Activated CD8-positive, alpha-beta memory T cell treated with anti-CD3 and anti-CD28 coated beads, Interleukin-2, amount 50 U/mL, for 4 hours (primary cell): ENCODE results near the gene HNRNPUL2.
"Not testable (repeated sequence)": the region's sequence is repeated elsewhere in the genome, so short reads cannot be mapped to it uniquely, and the experiment has no call there.

ENCODE experiments used
- DNase-seq: peaks from one replicate; pipeline ENCODE4 v3.0.0-alpha.2; 2020

HNRNPUL2 gene

GRCh38 chr11:62702246-62702645 lies 25.0 kb downstream of the HNRNPUL2 start:
- DNase-seq, result no peak

DNA sequence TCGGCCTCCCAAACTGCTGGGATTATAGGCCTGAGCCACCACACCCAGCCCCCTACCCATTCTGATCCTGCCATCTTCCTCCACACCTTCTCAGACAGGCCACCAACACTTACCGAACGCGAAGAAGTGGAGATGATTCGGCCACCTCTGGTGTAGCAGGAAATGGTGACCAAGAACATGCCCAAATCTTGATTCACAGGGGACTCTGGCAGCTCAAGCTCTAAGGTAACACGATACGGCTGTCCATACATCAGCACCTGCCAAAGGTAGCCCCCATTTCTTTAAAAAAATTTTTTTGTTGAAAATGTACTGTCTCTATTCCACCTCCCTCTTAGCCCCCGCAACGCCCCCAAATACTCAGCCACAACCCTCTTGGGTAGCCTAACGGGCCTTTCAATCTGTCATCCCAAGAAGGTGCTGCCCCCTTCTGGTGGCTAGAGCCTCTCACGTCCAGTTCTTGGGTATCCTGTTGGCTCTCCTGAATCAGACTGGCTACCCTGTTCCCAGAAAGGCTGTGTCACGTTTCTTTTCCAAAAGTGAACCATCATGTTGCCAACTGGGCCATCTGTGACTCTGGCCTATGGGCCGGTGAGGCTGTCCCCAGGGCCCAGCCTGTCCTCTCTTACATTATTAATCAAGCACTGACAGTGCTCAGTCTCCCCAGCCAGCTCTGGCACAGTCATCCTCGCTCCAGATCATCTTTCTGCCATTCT lies 32.6 kb downstream of the HNRNPUL2 start:
- peak; percentile 79 for DNase-seq

DNA sequence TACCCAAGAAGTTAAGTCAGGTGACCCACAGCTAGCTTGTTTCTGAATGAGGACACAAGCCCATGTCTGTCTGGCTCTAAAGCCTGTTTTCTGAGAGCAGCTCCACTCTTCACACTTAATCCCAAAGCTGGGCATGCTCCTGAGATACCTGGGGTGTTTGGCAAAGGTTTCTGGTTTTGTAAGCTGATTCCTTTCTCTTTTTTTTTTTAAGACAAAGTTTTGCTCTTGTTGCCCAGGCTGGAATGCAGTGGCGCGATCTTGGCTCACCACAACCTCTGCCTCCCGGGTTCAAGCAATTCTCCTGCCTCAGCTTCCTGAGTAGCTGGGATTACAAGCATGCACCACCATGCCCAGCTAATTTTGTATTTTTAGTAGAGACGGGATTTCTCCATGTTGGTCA lies 33.6 kb downstream of the HNRNPUL2 start:
- not testable (repeated sequence) for DNase-seq

- no peak for DNase-seq
Observed at GRCh38 chr11:62689421-62690183, 37.7 kb downstream of the HNRNPUL2 start, which contains the start of gene LRRN4CL. Gene LRRN4CL (minus strand): TSS chr11:62689530. CDS start chr11:62688508, 1,022 bp downstream.

DNA sequence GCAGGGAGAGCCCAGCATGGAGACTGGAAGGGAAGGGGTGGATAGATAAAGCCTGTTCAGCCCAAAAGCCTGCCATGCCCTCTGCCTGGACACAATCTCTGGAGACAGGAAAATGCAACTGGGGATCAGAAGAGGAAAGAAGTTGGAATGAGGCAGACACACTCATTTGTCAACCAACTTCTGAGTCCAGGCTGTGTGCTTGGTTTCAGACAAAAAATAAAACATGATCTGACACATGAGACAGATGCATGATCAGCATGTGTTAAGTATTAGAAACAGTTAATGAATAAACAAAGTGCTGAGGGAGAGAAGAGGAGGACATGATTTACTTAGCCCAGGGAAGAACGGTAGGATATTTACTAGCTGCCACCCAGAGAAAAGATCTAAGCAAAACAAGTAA lies 38.8 kb downstream of the HNRNPUL2 start:
- no peak for DNase-seq

DNA sequence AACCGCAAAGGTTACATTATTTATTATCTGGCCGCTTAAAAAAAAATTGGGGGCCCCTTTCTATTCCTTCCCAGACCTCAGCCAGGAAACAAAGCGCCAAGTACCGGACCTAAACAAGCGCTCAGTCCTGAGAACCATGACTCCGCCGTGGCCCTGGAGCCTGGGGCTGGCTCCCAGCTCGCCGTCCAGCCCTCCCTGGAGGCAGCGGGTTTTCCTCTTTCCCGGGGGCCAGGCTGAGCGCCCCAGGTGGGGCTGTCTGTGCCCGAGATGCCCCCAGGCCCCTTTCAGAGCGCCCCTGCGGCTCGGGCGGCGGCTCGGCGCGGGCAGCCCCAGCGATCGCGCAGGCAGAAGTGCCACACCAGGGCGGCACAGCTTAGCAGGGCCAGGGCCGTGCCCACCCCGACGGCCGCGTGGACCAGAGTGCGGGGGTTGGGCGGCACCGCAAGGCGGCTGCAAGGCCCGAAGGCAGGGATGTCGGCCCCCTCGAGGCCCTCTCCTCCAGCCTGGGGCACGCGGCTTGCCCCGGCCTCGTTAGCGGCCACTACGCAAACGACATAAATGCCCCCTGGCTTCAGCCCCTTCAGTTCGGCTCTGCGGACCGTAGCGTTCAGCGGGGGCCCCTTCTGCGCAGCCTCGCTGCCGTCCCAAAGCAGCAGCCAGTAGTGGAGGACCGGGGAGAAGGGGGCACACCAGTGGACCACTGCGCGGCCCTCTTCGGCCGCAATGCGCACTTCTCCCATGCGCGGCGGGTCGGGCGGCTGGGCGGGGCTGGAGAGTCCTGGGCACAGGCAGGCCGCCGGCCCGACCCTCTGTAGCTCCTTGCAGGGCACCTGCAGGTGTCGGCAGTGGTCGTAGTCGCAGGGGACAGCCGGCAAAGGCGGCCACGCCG lies 39.5 kb downstream of the HNRNPUL2 start:
- DNase-seq, result no peak

DNA sequence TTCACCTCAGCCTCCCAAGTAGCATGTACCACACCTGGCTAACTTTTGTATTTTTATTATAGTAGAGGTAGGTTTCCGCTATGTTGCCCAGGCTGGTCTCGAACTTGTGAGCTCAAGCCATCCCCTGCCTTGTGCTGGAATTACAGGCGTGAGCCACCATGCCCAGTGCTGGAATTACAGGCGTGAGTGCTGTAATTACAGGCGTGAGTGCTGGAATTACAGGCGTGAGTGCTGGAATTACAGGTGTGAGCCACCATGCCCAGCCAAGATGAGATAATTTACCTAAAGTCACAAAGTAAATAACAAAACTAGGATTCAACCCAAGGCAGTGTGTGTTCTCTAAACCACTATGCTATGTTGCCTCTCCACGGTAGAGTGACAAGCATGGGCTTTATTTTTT lies 44.7 kb downstream of the HNRNPUL2 start:
- DNase-seq, result no peak

- no peak for DNase-seq
Observed at GRCh38 chr11:62680825-62681240, 46.4 kb downstream of the HNRNPUL2 start.

DNA sequence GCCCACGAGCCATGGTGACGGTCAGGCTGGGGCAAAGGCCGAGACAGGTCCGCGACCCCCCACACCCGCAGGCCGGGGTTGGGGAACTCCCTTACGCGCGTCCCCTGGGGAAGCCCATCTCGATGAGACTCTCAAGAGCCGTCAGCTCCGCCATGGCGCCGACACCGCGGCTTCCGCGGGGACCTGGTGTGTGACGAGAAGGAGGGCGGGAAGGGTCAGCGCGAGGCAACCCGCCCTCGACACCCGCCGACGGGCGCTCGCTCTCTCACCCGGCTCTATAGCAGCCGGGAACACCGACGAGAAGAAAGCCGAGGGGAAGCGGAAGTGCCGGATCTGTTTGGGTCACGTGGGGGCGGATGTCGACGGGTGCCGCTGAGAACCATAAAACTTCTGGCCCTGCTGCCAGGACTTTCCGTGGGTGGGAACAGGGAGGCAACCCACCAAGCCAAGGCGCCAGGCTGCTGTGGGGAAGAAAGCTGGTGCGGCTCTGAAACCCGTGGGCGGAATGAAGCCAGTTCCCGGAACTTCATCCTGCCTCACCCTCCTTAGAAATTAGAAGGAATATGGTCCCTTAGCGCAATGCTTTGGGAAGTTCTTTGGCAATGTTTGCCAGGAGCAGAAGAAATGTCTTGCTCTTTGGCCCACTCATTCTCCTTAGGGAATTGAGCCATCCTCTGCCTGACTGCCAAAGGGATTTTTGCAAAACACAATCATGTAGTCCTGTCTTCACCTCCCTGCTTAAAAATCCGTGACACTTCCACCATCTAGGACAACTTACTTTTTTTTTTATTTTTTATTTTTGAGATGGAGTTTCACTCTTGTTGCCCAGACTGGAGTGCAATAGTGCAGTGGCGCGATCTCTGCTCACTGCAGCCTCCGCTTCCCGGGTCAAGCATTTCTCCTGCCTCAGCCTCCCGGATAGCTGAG lies 48.2 kb downstream of the HNRNPUL2 start, which contains the start of gene UBXN1:
UBXN1 (minus strand) TSS at position 304 of the 927 bp plus-strand sequence; CDS start at position 154, 150 bp downstream.
- peak; percentile 82 for DNase-seq

DNA sequence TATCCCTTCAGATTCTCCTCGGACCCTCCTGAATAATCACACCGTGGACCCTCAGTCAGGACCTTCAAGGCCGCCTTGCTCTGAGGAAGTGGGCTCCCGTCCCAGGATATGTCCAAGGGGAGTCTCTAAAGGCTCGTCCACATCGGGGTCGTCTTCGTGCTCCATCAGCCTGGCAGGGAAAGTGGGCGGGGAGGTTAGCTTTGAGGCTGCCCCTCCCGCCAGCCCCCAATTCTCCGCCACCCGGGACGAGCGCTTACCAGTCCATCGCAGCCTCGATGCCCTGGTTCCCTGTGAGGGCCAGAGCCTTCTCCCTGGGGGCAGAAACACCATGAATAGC lies 48.9 kb downstream of the HNRNPUL2 start:
- no peak for DNase-seq

DNA sequence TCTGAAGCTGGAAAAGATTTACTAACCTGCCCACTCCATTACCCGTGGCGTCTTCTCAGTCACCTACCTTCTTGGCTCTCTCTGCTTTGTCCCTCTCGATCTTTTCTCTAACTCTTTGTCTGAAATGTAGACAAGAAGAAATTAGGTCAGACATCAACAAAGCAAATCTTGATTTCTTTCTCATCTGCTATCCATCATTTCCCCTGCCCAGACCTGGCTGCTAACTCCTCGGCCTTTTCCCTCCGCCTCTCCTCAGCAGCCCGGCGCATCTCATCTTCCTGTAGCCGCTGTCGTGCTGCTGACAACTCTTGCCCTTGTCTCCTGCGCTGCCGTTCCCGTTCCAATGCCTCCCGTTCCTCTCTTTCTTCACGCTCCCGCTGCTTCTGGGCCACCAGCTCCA lies 49.5 kb downstream of the HNRNPUL2 start:
- no peak for DNase-seq

DNA sequence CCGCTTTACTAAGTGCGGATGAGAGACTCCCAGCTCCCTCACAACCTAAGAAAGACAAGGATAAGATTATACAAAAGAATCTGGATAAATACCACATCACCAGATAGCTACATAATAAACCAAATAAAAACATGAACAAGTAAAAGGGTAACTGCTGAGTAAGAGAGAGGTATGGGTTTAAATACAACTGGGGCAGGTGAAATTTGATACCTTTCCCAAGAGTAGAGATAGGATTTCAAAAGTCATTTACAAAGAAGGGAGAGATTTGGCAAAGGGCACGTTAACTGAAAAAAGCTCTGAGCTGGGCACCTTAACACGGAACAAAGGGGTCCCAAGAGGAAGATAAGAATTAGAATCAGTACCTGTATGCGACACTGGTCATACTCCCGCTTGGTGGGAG lies 50.1 kb downstream of the HNRNPUL2 start:
- DNase-seq, result no peak

- DNase-seq, result no peak
Observed at GRCh38 chr11:62676698-62677097, 50.6 kb downstream of the HNRNPUL2 start.

DNA sequence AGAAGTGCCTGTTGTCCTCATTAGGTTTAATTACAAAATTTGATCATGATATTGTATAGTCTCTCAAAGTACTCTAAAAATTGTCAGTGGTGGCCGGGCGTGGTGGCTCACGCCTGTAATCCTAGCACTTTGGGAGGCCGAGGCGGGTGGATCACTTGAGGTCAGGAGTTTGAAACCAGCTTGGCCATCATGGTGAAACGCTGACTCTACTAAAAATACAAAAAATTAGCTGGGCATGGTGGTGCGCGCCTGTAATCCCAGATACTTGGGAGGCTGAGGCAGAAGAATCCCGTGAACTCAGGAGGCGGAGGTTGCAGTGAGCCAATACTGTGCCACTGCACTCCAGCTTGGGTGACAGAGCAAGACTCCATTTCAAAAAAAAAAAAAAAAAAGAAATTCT lies 51.8 kb downstream of the HNRNPUL2 start:
- not testable (repeated sequence) for DNase-seq

DNA sequence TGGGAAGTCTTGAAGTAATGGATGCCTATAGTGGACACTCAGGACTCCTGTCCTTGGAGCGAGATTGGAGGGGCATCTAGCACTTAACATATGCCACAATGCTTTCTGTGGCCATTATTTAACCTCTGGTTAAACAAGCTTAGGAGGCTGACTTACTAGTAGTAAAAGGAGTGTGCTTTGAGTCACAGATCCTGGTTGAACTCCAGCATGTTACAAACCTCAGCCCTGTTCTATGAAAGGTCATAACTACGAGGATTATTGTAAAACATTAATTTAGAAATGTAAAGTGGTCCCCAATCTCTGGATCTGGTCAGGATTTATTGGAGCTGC lies 54.1 kb downstream of the HNRNPUL2 start:
- DNase-seq, result no peak

GRCh38 chr11:62671608-62672389 lies 55.5 kb downstream of the HNRNPUL2 start, which contains the start of the genes LBHD1 and UQCC3:
Gene LBHD1 (minus strand): TSS chr11:62672267. CDS start chr11:62670031, 2,236 bp downstream.
Gene UQCC3 (plus strand): TSS chr11:62671673. CDS start chr11:62671746, 73 bp downstream.
- peak; percentile 71 for DNase-seq

- no peak for DNase-seq
Observed at GRCh38 chr11:62671236-62671607, 56.0 kb downstream of the HNRNPUL2 start.

- DNase-seq, result no peak
Observed at GRCh38 chr11:62669420-62670161, 57.7 kb downstream of the HNRNPUL2 start.

DNA sequence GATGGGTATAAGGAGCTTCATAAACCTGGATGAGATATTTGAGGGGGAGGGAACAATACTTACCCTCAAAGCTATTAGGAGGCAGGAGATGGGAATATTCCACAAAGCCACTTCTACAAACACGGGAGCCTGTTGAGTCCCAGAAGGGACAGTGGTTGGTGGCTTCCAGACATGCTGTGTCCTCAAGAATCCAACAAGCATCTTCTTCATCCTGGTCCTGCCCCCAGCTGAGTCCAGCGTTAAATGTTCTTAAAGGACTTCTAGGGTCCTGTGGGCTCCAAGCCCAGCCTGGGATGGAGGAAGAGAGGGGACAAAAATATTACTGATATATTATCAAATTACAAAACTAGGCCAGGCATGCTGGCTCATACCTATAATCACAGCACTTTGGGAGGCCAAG lies 59.8 kb downstream of the HNRNPUL2 start:
- DNase-seq, result no peak

DNA sequence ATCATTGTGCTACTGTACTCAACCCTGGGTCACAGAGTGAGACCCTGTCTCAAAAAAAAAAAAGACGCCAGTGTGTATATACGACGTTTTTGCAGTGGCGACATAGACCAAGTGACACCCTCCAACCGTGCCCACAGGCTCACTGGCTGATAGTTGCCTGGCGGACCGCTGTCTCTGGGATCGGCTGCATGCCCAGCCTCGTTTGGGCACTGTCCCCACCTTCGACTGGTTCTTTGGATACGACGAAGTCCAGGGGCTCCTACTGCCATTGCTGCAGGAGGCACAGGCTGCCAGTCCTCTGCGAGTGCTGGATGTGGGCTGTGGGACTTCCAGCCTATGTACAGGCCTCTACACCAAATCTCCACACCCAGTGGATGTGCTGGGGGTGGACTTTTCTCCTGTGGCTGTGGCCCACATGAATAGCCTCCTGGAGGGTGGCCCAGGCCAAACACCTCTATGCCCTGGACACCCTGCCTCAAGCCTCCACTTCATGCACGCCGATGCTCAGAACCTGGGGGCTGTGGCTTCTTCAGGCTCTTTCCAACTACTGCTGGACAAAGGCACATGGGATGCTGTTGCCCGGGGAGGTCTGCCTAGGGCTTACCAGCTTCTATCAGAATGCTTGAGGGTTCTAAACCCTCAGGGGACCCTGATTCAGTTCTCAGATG lies 60.9 kb downstream of the HNRNPUL2 start:
- no peak for DNase-seq
